ENCODE measurements around the gene BICC1. TPM values are rescaled to one million over a fixed set of nuclear protein-coding genes. Genes with fewer than 3 reads are reported as not detected.
A peak's percentile ranks its signal among the peaks of the same experiment; 100 is the strongest.

BICC1 gene
- total RNA-seq, 2 donors from 2014 or later = 8.3 to 15.7 TPM

DNA sequence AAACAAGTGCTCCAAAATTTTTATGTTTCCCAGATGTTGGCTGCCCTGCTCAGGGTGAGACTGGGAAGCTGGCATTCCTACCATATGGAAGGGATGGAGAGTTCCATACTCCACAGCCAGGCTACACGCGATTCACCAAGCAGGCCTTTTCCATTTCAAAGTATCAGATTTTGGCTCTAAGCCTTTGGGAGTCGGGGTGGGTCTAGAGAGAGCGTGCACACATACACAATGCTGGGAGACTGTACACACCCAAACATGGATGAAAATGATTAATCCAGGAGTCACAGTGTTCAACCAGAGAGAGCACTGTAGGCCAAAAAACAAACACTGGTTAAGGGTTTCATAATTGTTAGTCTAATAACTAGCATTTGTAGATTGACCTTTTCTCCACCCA is 295.0 kb downstream of the BICC1 start:
- no peaks in the 10 kb centered on the region for H3K4me1 ChIP-seq
- H3K27ac ChIP-seq = peak overlapping the region in 1 of 2 donors; percentile 27
- H3K36me3 ChIP-seq = no peaks in the 10 kb centered on the region
- H3K4me3 ChIP-seq = no peak overlapping the region
- TF ChIP-seq, protein P1, sequence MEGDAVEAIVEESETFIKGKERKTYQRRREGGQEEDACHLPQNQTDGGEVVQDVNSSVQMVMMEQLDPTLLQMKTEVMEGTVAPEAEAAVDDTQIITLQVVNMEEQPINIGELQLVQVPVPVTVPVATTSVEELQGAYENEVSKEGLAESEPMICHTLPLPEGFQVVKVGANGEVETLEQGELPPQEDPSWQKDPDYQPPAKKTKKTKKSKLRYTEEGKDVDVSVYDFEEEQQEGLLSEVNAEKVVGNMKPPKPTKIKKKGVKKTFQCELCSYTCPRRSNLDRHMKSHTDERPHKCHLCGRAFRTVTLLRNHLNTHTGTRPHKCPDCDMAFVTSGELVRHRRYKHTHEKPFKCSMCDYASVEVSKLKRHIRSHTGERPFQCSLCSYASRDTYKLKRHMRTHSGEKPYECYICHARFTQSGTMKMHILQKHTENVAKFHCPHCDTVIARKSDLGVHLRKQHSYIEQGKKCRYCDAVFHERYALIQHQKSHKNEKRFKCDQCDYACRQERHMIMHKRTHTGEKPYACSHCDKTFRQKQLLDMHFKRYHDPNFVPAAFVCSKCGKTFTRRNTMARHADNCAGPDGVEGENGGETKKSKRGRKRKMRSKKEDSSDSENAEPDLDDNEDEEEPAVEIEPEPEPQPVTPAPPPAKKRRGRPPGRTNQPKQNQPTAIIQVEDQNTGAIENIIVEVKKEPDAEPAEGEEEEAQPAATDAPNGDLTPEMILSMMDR (IDR thresholded peaks at IDR 0.05) = no peak
- no peaks in the 10 kb centered on the region for H3K9me3 ChIP-seq
- no peak for DNase-seq (ENCODE audit: low spot score)
- H3K27me3 ChIP-seq = no peaks in the 10 kb centered on the region

- no peaks in the 10 kb centered on the region for H3K4me1 ChIP-seq
- H3K36me3 ChIP-seq = no peaks in the 10 kb centered on the region
- TF ChIP-seq, protein P1 (IDR thresholded peaks at IDR 0.05) = no peak
- H3K27me3 ChIP-seq = no peaks in the 10 kb centered on the region
- H3K27ac ChIP-seq = no peak overlapping the region
- no peak overlapping the region for H3K4me3 ChIP-seq
- no peaks in the 10 kb centered on the region for H3K9me3 ChIP-seq
- no peak for DNase-seq (ENCODE audit: low spot score)
Observed at GRCh38 chr10:58810751-58811150, 298.1 kb downstream of the BICC1 start.

GRCh38 chr10:58813573-58813972 is 300.9 kb downstream of the BICC1 start:
- Histone ChIP-seq H3K27ac (no peak overlapping the region), H3K4me3 (no peak overlapping the region), H3K9me3 (no peaks in the 10 kb centered on the region), H3K27me3 (no peaks in the 10 kb centered on the region), H3K4me1 (peaks cover 0 to 10% of the 10 kb centered on the region in 2 donors), H3K36me3 (no peaks in the 10 kb centered on the region)
- no peak for DNase-seq (ENCODE audit: low spot score)
- TF ChIP-seq, protein P1 (IDR thresholded peaks at IDR 0.05) = no peak

DNA sequence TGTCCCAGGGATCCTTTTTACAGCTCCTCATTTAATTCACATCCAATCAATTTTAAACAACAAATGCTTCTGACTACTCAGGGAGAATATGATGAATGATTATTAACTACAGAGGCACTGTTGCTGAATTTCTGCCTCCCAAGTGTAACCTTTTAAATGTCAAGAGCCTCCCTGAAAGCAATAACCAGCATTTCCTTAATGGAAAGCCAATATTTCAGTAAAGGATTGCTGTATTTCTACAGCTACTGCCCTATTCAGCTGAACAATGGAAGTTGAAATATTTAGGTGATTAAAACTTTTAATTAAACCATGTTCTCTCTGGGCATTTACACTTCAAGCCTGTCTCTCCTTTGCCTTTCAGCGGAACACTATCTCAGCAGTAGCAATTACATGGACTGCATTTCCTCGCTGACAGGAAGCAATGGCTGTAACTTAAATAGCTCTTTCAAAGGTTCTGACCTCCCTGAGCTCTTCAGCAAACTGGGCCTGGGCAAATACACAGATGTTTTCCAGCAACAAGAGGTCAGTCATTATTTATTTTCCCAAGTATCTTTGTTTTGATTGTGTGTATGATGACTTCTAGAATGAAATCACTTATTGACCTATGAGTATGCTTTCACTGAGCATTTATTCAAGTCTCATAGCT is 304.7 kb downstream of the BICC1 start:
- Histone ChIP-seq H3K4me1 (peaks cover 0 to 13% of the 10 kb centered on the region in 2 donors), H3K27ac (peak overlapping the region in 1 of 2 donors; percentile 19), H3K36me3 (no peaks in the 10 kb centered on the region), H3K9me3 (no peaks in the 10 kb centered on the region), H3K27me3 (no peaks in the 10 kb centered on the region), H3K4me3 (no peak overlapping the region)
- TF ChIP-seq, protein P1 (IDR thresholded peaks at IDR 0.05) = no peak
- no peak for DNase-seq (ENCODE audit: low spot score)

DNA sequence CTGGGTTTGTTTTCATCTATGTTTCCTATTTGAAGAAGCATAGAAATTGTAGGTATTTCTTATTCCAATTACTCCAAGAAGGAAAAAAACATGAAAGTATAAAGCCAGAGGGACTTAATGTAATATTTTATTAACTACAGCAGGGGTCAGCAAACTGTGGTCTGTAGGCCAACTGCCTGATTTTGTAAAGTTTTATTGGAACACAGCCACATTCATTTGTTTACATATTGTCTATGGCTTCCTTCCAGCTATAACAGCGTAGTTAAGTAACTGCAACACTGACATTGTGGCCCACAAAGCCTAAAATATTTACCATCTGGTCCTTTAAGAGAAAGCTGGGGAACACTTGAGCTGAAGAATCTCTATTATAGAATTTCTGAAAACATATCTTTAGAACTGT is 306.2 kb downstream of the BICC1 start:
- Histone ChIP-seq H3K27me3 (no peaks in the 10 kb centered on the region), H3K9me3 (no peaks in the 10 kb centered on the region), H3K4me3 (no peak overlapping the region), H3K36me3 (no peaks in the 10 kb centered on the region), H3K27ac (no peak overlapping the region), H3K4me1 (peaks cover 0 to 13% of the 10 kb centered on the region in 2 donors)
- TF ChIP-seq, protein P1 (IDR thresholded peaks at IDR 0.05) = no peak
- DNase-seq (ENCODE audit: low spot score) = no peak

DNA sequence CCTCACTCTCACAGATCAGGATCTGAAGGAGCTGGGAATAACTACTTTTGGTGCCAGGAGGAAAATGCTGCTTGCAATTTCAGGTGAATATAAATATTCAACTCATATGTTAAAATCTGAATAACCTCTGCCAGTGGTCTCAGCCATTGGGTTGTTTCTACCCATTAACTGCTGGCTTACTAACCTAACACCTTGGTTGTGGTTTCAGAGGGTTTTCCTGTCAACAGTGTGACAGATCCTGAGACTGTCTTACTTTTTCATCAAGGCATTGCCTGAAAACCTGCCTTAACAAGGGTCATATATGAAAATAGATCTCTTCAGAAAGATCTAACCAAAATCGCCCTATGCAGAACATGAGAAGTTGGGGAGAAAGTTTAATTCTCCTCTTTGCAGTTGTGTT is 307.7 kb downstream of the BICC1 start:
- Histone ChIP-seq H3K36me3 (no peaks in the 10 kb centered on the region), H3K9me3 (no peaks in the 10 kb centered on the region), H3K4me1 (peaks cover 0 to 13% of the 10 kb centered on the region in 2 donors), H3K27ac (peak overlapping the region in 1 of 2 donors; percentile 15), H3K27me3 (no peaks in the 10 kb centered on the region), H3K4me3 (no peak overlapping the region)
- DNase-seq (ENCODE audit: low spot score) = no peak
- TF ChIP-seq, protein P1 (IDR thresholded peaks at IDR 0.05) = no peak
